ENCODE data around the gene TMEM132D. TPM values are rescaled to one million over a fixed set of nuclear protein-coding genes. Genes with fewer than 3 reads are reported as not detected.

Gene TMEM132D
- total RNA-seq: not detected in 2 replicates

DNA sequence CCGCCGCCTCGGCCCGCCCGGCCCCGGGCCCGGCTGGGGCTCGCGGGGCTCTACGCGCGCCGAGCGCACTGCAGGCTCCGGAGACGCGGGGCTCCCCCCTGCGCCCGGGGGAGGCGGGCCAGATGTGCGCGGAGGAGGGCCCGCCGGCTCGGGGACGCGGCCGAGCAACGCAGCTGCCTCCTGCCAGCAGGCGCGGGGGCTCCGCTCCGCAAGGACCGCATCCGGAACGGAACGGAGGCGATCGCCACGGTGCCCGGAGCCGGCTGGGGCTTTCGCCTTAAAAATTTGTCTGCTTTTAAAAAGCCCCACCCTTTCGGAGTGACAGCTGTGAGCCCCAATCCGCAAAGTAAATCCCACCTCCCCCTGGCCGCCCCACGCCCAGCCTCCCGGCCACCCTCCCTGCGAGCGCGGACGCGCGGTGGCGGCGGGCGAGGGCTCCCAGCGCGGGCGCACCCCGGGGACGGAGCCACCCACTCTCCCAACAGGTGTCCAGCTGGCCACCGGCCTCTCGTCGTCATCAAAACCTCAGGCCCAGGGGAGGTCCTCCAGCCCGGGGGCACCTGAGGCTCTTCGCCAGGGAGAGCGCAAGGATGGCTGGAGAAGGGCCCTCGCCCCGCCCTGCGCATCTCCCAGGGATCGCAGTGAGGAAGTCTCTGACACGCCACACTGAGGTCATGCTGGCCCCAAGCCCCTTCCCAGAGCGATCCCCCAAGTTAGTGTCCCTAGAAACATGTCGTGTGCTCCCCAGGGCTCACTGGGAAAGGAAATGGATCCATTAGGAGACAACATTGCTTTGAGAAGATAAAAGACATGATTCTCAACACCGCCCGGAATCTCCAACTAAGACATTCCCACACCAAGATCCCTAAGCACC lies at the start of gene TMEM132D:
Gene TMEM132D, minus strand, starts transcription at position 70 of the 874 bp plus-strand sequence.
- Histone ChIP-seq H3K9me3 (ENCODE audit: low read depth, low read length) (peaks cover 4% of the 10 kb centered on the region), H3K79me2 (ENCODE audit: insufficient read depth, low read length) (no peaks in the 10 kb centered on the region), H3K36me3 (ENCODE audit: insufficient read depth, low read length) (no peaks in the 10 kb centered on the region), H3K27ac (ENCODE audit: low read depth, low read length) (no peak within 1 kb of the TSS), H3K4me1 (ENCODE audit: insufficient read depth, low read length) (no peaks in the 10 kb centered on the region), H3K4me2 (ENCODE audit: insufficient read depth, low read length) (no peak within 1 kb of the TSS), H3K27me3 (ENCODE audit: insufficient read depth, low read length) (no peaks in the 10 kb centered on the region), H2AFZ (ENCODE audit: low read length) (no peak within 1 kb of the TSS), H4K20me1 (ENCODE audit: insufficient read depth, low read length) (no peaks in the 10 kb centered on the region), H3K4me3 (ENCODE audit: insufficient read depth, low read length) (no peak within 1 kb of the TSS)
- TF ChIP-seq CTCF (IDR thresholded peaks at IDR 0.05; ENCODE audit: extremely low read depth, low read depth, low read length): no peak
- peak; percentile 25 for DNase-seq (ENCODE audit: insufficient read length, low spot score, missing footprints)

DNA sequence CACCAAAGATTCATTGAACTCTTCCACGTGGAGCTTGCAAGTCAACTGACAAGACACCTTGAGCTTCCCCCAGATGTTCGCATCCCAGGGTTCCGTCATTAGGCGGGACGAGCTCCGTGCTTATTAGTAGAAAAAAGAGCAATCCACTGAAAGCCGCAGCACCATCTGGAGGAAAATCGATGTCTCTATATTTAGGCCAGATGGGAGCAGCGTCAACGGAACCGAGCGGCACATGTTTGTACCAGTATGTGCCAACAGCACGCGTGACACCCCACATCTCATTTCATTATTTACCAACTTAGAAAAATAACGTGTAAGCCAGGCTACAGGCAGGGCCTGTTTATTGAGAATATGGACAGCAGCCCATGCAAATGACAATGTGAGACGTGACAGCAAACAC lies 45.8 kb upstream of the TMEM132D start:
- no peaks in the 10 kb centered on the region for H3K79me2 ChIP-seq (ENCODE audit: insufficient read depth, low read length)
- H3K4me1 ChIP-seq (ENCODE audit: insufficient read depth, low read length): no peaks in the 10 kb centered on the region
- H3K27me3 ChIP-seq (ENCODE audit: insufficient read depth, low read length): no peaks in the 10 kb centered on the region
- no peak for DNase-seq (ENCODE audit: insufficient read length, low spot score, missing footprints)
- TF ChIP-seq CTCF (IDR thresholded peaks at IDR 0.05; ENCODE audit: extremely low read depth, low read depth, low read length): no peak
- no peaks in the 10 kb centered on the region for H4K20me1 ChIP-seq (ENCODE audit: insufficient read depth, low read length)
- no peak overlapping the region for H2AFZ ChIP-seq (ENCODE audit: low read length)
- no peak overlapping the region for H3K27ac ChIP-seq (ENCODE audit: low read depth, low read length)
- H3K9me3 ChIP-seq (ENCODE audit: low read depth, low read length): no peaks in the 10 kb centered on the region
- no peaks in the 10 kb centered on the region for H3K36me3 ChIP-seq (ENCODE audit: insufficient read depth, low read length)
- H3K4me3 ChIP-seq (ENCODE audit: insufficient read depth, low read length): no peak overlapping the region
- H3K4me2 ChIP-seq (ENCODE audit: insufficient read depth, low read length): no peak overlapping the region

- Histone ChIP-seq H3K36me3 (ENCODE audit: insufficient read depth, low read length) (no peaks in the 10 kb centered on the region), H3K27ac (ENCODE audit: low read depth, low read length) (no peak overlapping the region), H4K20me1 (ENCODE audit: insufficient read depth, low read length) (no peaks in the 10 kb centered on the region), H3K4me3 (ENCODE audit: insufficient read depth, low read length) (no peak overlapping the region), H3K9me3 (ENCODE audit: low read depth, low read length) (peaks cover 10% of the 10 kb centered on the region), H3K79me2 (ENCODE audit: insufficient read depth, low read length) (no peaks in the 10 kb centered on the region), H2AFZ (ENCODE audit: low read length) (no peak overlapping the region), H3K4me1 (ENCODE audit: insufficient read depth, low read length) (no peaks in the 10 kb centered on the region), H3K4me2 (ENCODE audit: insufficient read depth, low read length) (no peak overlapping the region), H3K27me3 (ENCODE audit: insufficient read depth, low read length) (no peaks in the 10 kb centered on the region)
- DNase-seq (ENCODE audit: insufficient read length, low spot score, missing footprints): no peak
- TF ChIP-seq CTCF (IDR thresholded peaks at IDR 0.05; ENCODE audit: extremely low read depth, low read depth, low read length): no peak
Measured at GRCh38 chr12:129941618-129942017, 37.8 kb upstream of the TMEM132D start.

DNA sequence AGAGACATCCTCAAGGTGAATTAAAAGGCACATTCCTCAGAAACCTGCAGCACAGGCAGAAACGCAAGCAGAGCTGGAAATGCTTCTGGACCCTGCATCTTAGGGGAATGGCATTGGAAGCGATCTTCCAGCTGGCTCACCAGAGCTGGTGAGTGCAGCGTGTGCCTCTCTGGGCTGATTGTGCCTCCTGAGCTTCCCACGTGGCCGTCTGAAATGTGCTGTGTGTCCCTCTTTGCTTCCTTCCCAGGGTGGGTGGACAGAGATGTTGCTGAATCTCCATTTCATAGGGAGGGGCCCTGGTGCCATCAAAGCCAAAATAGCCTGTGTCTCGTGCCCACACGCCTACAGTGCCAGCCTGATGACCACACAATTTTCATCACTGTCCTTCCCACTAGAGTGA lies 34.3 kb upstream of the TMEM132D start:
- no peak overlapping the region for H3K27ac ChIP-seq (ENCODE audit: low read depth, low read length)
- no peaks in the 10 kb centered on the region for H3K4me1 ChIP-seq (ENCODE audit: insufficient read depth, low read length)
- no peaks in the 10 kb centered on the region for H3K79me2 ChIP-seq (ENCODE audit: insufficient read depth, low read length)
- peaks cover 10% of the 10 kb centered on the region for H3K9me3 ChIP-seq (ENCODE audit: low read depth, low read length)
- no peak for DNase-seq (ENCODE audit: insufficient read length, low spot score, missing footprints)
- no peaks in the 10 kb centered on the region for H3K36me3 ChIP-seq (ENCODE audit: insufficient read depth, low read length)
- no peak overlapping the region for H3K4me3 ChIP-seq (ENCODE audit: insufficient read depth, low read length)
- no peak for TF ChIP-seq CTCF (IDR thresholded peaks at IDR 0.05; ENCODE audit: extremely low read depth, low read depth, low read length)
- H4K20me1 ChIP-seq (ENCODE audit: insufficient read depth, low read length): no peaks in the 10 kb centered on the region
- H3K4me2 ChIP-seq (ENCODE audit: insufficient read depth, low read length): no peak overlapping the region
- H2AFZ ChIP-seq (ENCODE audit: low read length): no peak overlapping the region
- H3K27me3 ChIP-seq (ENCODE audit: insufficient read depth, low read length): no peaks in the 10 kb centered on the region

Measured in osteoblast (primary cell).